HCT116 (cell line): ENCODE data around the gene LRCH4. TPM values are rescaled to one million over a fixed set of nuclear protein-coding genes. Genes with fewer than 3 reads are reported as not detected.

ENCODE experiments used
- ATAC-seq: fragments of 200-7000 bp; cut with Tn5 transposase; 2 replicates; pipeline ENCODE4 v1.9.1; 2020; ENCODE audit warnings: mild to moderate bottlenecking, moderate library complexity
- BruUV-seq: library from RNA; stranded (reverse); fragments of 400-500 nt; replicated peaks from 2 replicates; lab custom pipeline; 2021; lab: Mats Ljungman, UMichigan
- CTCF ChIA-PET: fragments of 300-600 bp; sonication (Branson Sonifier 250); formaldehyde crosslinking; loops from one replicate; lab custom pipeline; 2021; ENCODE audit warnings: antibody characterized with exemption; lab: Charles Lee
- POLR2A ChIA-PET: fragments of 300-600, 350-600 bp; sonication (Branson Sonifier 250); formaldehyde crosslinking; loops from one replicate; lab custom pipeline; 2021; ENCODE audit warnings: antibody characterized with exemption; lab: Charles Lee
- RAD21 ChIA-PET, 2 experiments: fragments of 300-600 bp; sonication (Branson Sonifier 250); formaldehyde crosslinking; loops; one replicate each; lab custom pipeline; 2023; ENCODE audit warnings: low total read pairs in 2 of 2; ENCODE audit not compliant: uncharacterized antibody in 2 of 2, unreplicated experiment in 2 of 2, low non-redundant PET in 1 of 2; lab: Charles Lee
- DNase-seq: peaks from one replicate; pipeline ENCODE4 v3.0.0-alpha.2; 2010; ENCODE audit warnings: low read depth, low spot score
- H2AFZ ChIP-seq: fragments of 200-600 bp; shearing (Covaris generic), sonication (generic); 2 replicates; pipeline ENCODE4 v1.6.1; 2017; ENCODE audit warnings: low read depth, mixed run types, mixed read lengths, antibody characterized with exemption, low read length; ENCODE audit not compliant: poor library complexity, severe bottlenecking
- H3K27ac ChIP-seq: 2 replicates; pipeline ENCODE4 v1.5.1; 2012; ENCODE audit warnings: low read depth, low read length
- H3K27me3 ChIP-seq: fragments of 200-600 bp; sonication (generic); 2 replicates; pipeline ENCODE4 v1.6.1; 2016; ENCODE audit warnings: mixed run types, low read length, mixed read lengths; ENCODE audit not compliant: insufficient read depth
- H3K36me3 ChIP-seq, 2 experiments: fragments of 200-500 bp in 1 of 2; fragments of 200-600 bp in 1 of 2; sonication (Bioruptor generic) in 1 of 2; sonication (generic) in 1 of 2; 2 replicates each; pipeline versions ENCODE4 v1.5.1 to v1.6.1; 2014 to 2016; ENCODE audit warnings: low read length in 2 of 2, inconsistent platforms in 1 of 2, mixed read lengths in 1 of 2, mixed run types in 1 of 2; ENCODE audit not compliant: insufficient read depth in 2 of 2, control insufficient read depth in 1 of 2
- H3K4me1 ChIP-seq, 2 experiments: fragments of 200-600 bp in 1 of 2; sonication (generic) in 1 of 2; 2 replicates each; pipeline versions ENCODE4 v1.5.1 to v1.6.1; 2012 to 2017; ENCODE audit warnings: low read length in 2 of 2, inconsistent platforms in 1 of 2, mild to moderate bottlenecking in 1 of 2, mixed read lengths in 1 of 2, mixed run types in 1 of 2, moderate library complexity in 1 of 2; ENCODE audit not compliant: insufficient read depth in 2 of 2, control insufficient read depth in 1 of 2
- H3K4me2 ChIP-seq: fragments of 200-600 bp; sonication (generic); 2 replicates; pipeline ENCODE4 v1.6.1; 2017; ENCODE audit warnings: mixed run types, low read length, mixed read lengths
- H3K4me3 ChIP-seq, 2 experiments: fragments of 200-600 bp in 1 of 2; sonication (generic) in 1 of 2; replicated peaks in 1 of 2; 2 replicates each; pipeline ENCODE4 v1.5.1; 2011 to 2016; ENCODE audit warnings: low read length in 2 of 2, control low read depth in 1 of 2, low read depth in 1 of 2, mild to moderate bottlenecking in 1 of 2, mixed read lengths in 1 of 2, mixed run types in 1 of 2
- H3K79me2 ChIP-seq: fragments of 200-600 bp; sonication (generic); 2 replicates; pipeline ENCODE4 v1.6.1; 2017; ENCODE audit warnings: mild to moderate bottlenecking, mixed run types, low read length, moderate library complexity, mixed read lengths; ENCODE audit not compliant: insufficient read depth
- H3K9ac ChIP-seq: fragments of 200-600 bp; sonication (generic); 2 replicates; pipeline ENCODE4 v1.6.1; 2016; ENCODE audit warnings: low read length, mixed read lengths
- H3K9me2 ChIP-seq: fragments of 200-600 bp; sonication (generic), shearing (Covaris generic); 2 replicates; pipeline ENCODE4 v1.6.1; 2017; ENCODE audit warnings: mixed run types, mild to moderate bottlenecking, moderate library complexity; ENCODE audit not compliant: insufficient read depth
- H3K9me3 ChIP-seq, 2 experiments: fragments of 200-500 bp in 1 of 2; fragments of 200-600 bp in 1 of 2; sonication (Bioruptor generic) in 1 of 2; sonication (generic) in 1 of 2; 2 replicates each; pipeline ENCODE4 v1.6.1; 2014 to 2017; ENCODE audit warnings: low read length in 2 of 2, mixed read lengths in 2 of 2, inconsistent platforms in 1 of 2, low read depth in 1 of 2, mild to moderate bottlenecking in 1 of 2, mixed run types in 1 of 2, moderate library complexity in 1 of 2; ENCODE audit not compliant: control insufficient read depth in 1 of 2, insufficient read depth in 1 of 2
- H4K20me1 ChIP-seq: fragments of 200-600 bp; sonication (generic), shearing (Covaris generic); 2 replicates; pipeline ENCODE4 v1.6.1; 2017; ENCODE audit warnings: mixed run types, mild to moderate bottlenecking, moderate library complexity; ENCODE audit not compliant: insufficient read depth
- CBX3 ChIP-seq: IDR thresholded peaks from 2 replicates; pipeline ENCODE4 v1.6.1; 2012; ENCODE audit warnings: low read depth
- CEBPB ChIP-seq: IDR thresholded peaks from 2 replicates; pipeline ENCODE4 v1.6.1; 2012; ENCODE audit warnings: low read depth
- EGR1 ChIP-seq: IDR thresholded peaks from 2 replicates; pipeline ENCODE4 v1.6.1; 2012; ENCODE audit warnings: low read depth
- EZH2 ChIP-seq: fragments of 200-600 bp; sonication (generic); IDR thresholded peaks from 2 replicates; pipeline ENCODE4 v1.6.1; 2017; ENCODE audit warnings: antibody characterized with exemption, mixed run types
- EZH2phosphoT487 ChIP-seq: fragments of 200-600 bp; IDR thresholded peaks from 2 replicates; pipeline ENCODE4 v1.6.1; 2018; ENCODE audit warnings: antibody characterized with exemption, borderline replicate concordance
- FOSL1 ChIP-seq: IDR thresholded peaks from 2 replicates; pipeline ENCODE4 v1.6.1; 2012; ENCODE audit warnings: low read depth
- MAX ChIP-seq: IDR thresholded peaks from 2 replicates; pipeline ENCODE4 v1.6.1; 2012
- POLR2A ChIP-seq: IDR thresholded peaks from 2 replicates; pipeline ENCODE4 v1.7.0; 2011; ENCODE audit warnings: borderline replicate concordance; ENCODE audit not compliant: insufficient read depth, insufficient read length; ENCODE audit errors: extremely low read depth
- POLR2AphosphoS5 ChIP-seq: IDR thresholded peaks from 2 replicates; pipeline ENCODE4 v1.6.1; 2011; ENCODE audit warnings: mild to moderate bottlenecking, low read depth, low read length, moderate library complexity
- REST ChIP-seq: IDR thresholded peaks from 2 replicates; pipeline ENCODE4 v1.6.1; 2012; ENCODE audit warnings: low read depth
- SIN3A ChIP-seq: IDR thresholded peaks from 2 replicates; pipeline ENCODE4 v1.6.1; 2012; ENCODE audit warnings: low read depth
- TCF7L2 ChIP-seq: IDR thresholded peaks from 2 replicates; pipeline ENCODE4 v1.7.0; 2011; ENCODE audit warnings: borderline replicate concordance, inconsistent platforms; ENCODE audit not compliant: insufficient read depth, insufficient read length; ENCODE audit errors: extremely low read depth
- YY1 ChIP-seq: IDR thresholded peaks from 2 replicates; pipeline ENCODE4 v1.6.1; 2011; ENCODE audit warnings: low read length, low read depth, moderate library complexity, mild to moderate bottlenecking; ENCODE audit not compliant: insufficient replicate concordance; ENCODE audit errors: extremely low read depth
- ZBTB33 ChIP-seq: IDR thresholded peaks from 2 replicates; pipeline ENCODE4 v1.6.1; 2011; ENCODE audit warnings: mild to moderate bottlenecking, low read length, moderate library complexity; ENCODE audit not compliant: insufficient replicate concordance; ENCODE audit errors: extremely low read depth
- ZFX ChIP-seq: fragments of 450-650 bp; IDR thresholded peaks from 2 replicates; pipeline ENCODE4 v1.6.1; 2017
- ZNF274 ChIP-seq: fragments of 200-500 bp; sonication (Bioruptor generic); IDR thresholded peaks from 2 replicates; pipeline ENCODE4 v1.6.1; 2014; ENCODE audit warnings: mild to moderate bottlenecking, low read depth, low read length, inconsistent platforms
- intact Hi-C: fragments of 100-400 bp; cut with micrococcal nuclease; formaldehyde crosslinking; loops from 2 replicates; pipeline ENCODE4 v1.10.0; 2022
- total RNA-seq: library from RNA; stranded (reverse); gene quantifications from one replicate; pipeline ENCODE4 v1.2.1, GENCODE V29; 2021; ENCODE audit not compliant: unreplicated experiment

The LRCH4 gene
- total RNA-seq, 1 experiment from 2014 or later, result 47.9 TPM

GRCh38 chr7:100580466-100581283, 5.3 kb downstream of the LRCH4 start:
- DNase-seq (no peak), ATAC-seq (no peak)
- Histone ChIP-seq H3K4me1 (peaks cover 2 to 18% of the 10 kb centered on the region in 2 experiments; a peak in 2 of 4 replicates), H3K4me2 (no peak overlapping the region), H3K79me2 (peaks cover 11% of the 10 kb centered on the region; the same call in 1 of the 2 replicates), H4K20me1 (no peaks in the 10 kb centered on the region), H3K9me2 (no peaks in the 10 kb centered on the region), H3K9ac (no peak overlapping the region), H3K9me3 (no peaks in the 10 kb centered on the region), H2AFZ (no peak overlapping the region), H3K27ac (no peak overlapping the region), H3K27me3 (no peaks in the 10 kb centered on the region), H3K4me3 (no peak overlapping the region), H3K36me3 (peaks cover 8 to 9% of the 10 kb centered on the region in 2 experiments; a peak in 3 of 4 replicates)
- CTCF ChIA-PET, result no interaction called here
- RAD21 ChIA-PET, result no interaction called here
- intact Hi-C loops, result no loop called here
- BruUV-seq, result no TSS peak
- TF ChIP-seq CBX3 (no peak), ZNF274 (no peak), MAX (no peak), EZH2phosphoT487 (no peak), EGR1 (no peak), REST (no peak), POLR2A (no peak), FOSL1 (no peak), POLR2AphosphoS5 (no peak), ZFX (no peak), EZH2 (no peak), TCF7L2 (no peak), SIN3A (no peak), YY1 (no peak), CEBPB (no peak), ZBTB33 (no peak)
- POLR2A ChIA-PET, result no interaction called here
